Stimulated activated CD4-positive, alpha-beta T cell treated with anti-CD3 and anti-CD28 coated beads, Interleukin-12 subunit alpha, Interleukin-12 subunit beta, amount 100 ng/mL, for 48 hours (primary cell): ENCODE data around the gene LVRN.

Experiments used
- DNase-seq, 3 donors: peaks; one replicate each; pipeline ENCODE4 v3.0.0-alpha.2; 2020; ENCODE audit warnings: low read depth in 2 of 3, low spot score in 1 of 3

Gene LVRN

GRCh38 chr5:115961381-115962238 lies 665 bp upstream of the LVRN start:
- no peak for DNase-seq

- no peak for DNase-seq
Observed at GRCh38 chr5:115962565-115963402, 509 bp downstream of the LVRN start.

- DNase-seq = no peak
Observed at GRCh38 chr5:115963566-115963965, 1.3 kb downstream of the LVRN start.

GRCh38 chr5:115968770-115969169 lies 6.5 kb downstream of the LVRN start:
- DNase-seq = no peak

GRCh38 chr5:115977096-115977495 lies 14.8 kb downstream of the LVRN start:
- no peak for DNase-seq

GRCh38 chr5:115977988-115978387 lies 15.7 kb downstream of the LVRN start:
- no peak for DNase-seq

GRCh38 chr5:115978779-115979178 lies 16.5 kb downstream of the LVRN start:
- DNase-seq = no peak

- no peak for DNase-seq
Observed at GRCh38 chr5:115979201-115980041, 17.1 kb downstream of the LVRN start.

- no peak for DNase-seq
Observed at GRCh38 chr5:115983519-115983918, 21.2 kb downstream of the LVRN start.

- no peak for DNase-seq
Observed at GRCh38 chr5:115985802-115986757, 23.8 kb downstream of the LVRN start.

- DNase-seq = no peak
Observed at GRCh38 chr5:115988002-115988401, 25.7 kb downstream of the LVRN start.

GRCh38 chr5:115992848-115993350 lies 30.6 kb downstream of the LVRN start:
- DNase-seq = no peak

GRCh38 chr5:115995351-115995750 lies 33.1 kb downstream of the LVRN start:
- no peak for DNase-seq

GRCh38 chr5:116002116-116002906 lies 40.0 kb downstream of the LVRN start:
- DNase-seq = no peak

- no peak for DNase-seq
Observed at GRCh38 chr5:116004248-116004647, 42.0 kb downstream of the LVRN start.

GRCh38 chr5:116009806-116010205 lies 47.5 kb downstream of the LVRN start:
- no peak for DNase-seq

- no peak for DNase-seq
Observed at GRCh38 chr5:116011046-116011445, 48.8 kb downstream of the LVRN start.

- no peak for DNase-seq
Observed at GRCh38 chr5:116013207-116013785, 51.0 kb downstream of the LVRN start.

GRCh38 chr5:116013936-116014335 lies 51.7 kb downstream of the LVRN start:
- no peak for DNase-seq
